NCI-H1092 treated with DMSO at 0.1 percent for 48 hours (cell line): ENCODE results near the gene PRKCSH.
"Not testable (repeated sequence)": the region's sequence is repeated elsewhere in the genome, so short reads cannot be mapped to it uniquely, and the experiment has no call there.

Experiments used
- DNase-seq: peaks from one replicate; lab custom pipeline; 2025; lab: John Stamatoyannopoulos, UW

Gene PRKCSH

DNA sequence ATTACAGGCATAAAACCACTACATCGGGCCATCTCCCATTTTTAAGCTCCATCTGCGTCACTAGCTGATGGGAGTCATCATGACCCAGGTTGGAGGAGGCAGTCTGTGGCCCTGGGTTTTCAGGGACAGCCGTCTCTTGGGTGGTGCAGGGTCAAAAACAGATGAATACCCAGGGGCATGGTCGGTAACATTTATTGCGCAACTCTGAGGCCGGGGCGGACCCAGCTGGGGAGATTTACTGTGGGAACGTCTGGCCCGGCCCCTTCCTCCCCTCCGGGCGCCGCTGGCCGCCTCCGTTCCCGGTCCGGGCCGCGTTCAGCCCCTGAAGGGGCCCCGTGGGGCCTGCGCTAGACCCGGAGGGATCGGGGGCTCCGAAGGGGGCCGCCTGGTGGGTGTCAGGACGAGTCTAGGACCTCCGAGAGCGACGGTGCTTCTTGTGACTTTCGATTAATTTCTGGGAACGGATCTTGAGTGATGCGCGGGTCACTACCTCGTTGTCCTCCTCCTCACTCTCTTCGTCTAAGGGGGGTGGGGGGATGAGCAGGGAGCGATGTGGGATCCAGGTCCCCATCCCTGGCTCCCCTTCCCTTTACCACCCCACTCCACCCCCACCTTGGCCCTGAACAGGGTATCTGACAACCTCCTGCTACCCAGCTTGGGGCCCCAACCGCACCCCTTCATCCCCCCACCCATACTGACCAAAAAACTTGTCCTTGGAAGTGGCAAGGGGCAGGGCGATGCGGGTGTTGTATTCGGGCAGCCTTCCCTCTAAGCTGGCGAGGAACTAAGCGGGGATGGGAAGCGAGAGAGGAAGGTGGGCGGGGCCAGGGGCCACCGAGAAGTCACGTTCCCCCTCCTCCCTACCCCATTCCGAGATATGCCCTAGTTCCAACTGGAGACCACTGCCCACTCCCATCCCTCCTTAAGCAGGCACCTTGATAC is 14.7 kb upstream of the PRKCSH start:
- DNase-seq: no peak

- DNase-seq: no peak
Observed at GRCh38 chr19:11421371-11422098, 13.9 kb upstream of the PRKCSH start.

GRCh38 chr19:11422163-11423065 is 13.0 kb upstream of the PRKCSH start:
- no peak for DNase-seq

DNA sequence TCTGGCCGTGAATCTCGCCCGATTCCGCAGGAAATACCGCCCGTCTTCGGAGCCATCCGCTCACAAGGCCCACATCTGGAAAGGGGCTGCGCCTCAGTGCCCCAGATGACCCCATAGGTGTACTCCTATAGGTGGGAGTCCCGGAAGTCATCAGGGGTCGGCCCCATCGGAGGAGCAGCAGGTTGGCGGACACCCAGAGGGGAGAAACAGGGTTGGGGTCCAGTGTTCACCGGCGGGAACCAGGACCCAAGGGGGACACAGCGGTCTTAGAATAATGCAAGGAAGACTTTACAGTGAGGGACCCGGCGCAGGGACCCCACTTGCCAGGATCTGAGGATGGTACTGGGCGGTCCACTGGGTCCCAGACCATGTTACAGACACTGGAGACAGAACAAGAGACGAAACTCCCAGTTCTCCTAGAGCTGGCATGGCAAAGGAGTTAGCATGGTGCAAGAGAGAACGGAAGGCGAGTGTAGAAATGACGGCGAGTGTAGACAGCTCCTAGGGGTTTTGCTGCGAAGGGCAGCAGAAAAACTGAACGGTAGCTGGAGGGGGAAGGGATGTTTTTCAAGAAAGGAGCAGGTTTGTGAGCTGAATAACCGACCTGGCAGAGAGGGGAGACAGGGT is 12.2 kb upstream of the PRKCSH start:
- DNase-seq: no peak

- no peak for DNase-seq
Observed at GRCh38 chr19:11423791-11424181, 11.6 kb upstream of the PRKCSH start.

- DNase-seq: no peak
Observed at GRCh38 chr19:11425719-11426457, 9.5 kb upstream of the PRKCSH start.

GRCh38 chr19:11426656-11427055 is 8.8 kb upstream of the PRKCSH start:
- no peak for DNase-seq

DNA sequence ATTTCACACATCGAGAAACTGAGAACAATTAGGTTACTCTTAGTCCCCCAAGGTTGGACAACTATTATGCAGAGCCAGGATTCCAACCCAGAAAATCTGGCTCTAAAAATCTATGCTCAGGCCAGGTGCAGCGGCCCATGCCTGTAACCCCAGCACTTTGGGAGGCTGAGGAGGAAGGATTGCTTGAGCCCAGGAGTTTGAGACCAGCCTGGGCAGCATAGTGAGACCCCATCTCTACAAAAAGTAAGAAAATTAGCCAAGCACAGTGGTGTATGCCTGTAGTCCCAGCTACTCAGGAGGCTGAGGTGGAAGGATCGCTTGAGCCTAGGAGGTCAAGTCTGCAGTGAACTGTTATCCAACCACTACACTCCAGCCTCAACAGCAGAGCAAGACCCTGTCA is 1.9 kb upstream of the PRKCSH start:
- DNase-seq: not testable (repeated sequence)

DNA sequence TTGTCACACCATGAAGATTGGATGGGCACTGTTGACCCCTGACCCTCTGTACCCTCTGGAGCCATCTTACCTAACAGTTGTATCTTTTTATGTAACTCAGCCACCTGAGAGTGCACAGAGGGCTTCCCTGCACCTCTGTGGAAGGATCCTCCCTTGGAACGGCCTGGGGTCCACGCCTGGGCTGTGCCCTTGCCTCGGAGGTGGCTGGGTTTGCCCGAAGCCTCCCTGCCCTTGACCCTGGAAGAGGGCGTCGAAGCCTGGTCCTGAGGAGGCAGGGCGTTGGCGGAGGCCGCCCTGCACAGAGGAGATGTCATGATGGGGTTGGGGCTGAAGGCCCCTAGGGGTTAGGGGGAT is 755 bp upstream of the PRKCSH start:
- peak; percentile 46 for DNase-seq

DNA sequence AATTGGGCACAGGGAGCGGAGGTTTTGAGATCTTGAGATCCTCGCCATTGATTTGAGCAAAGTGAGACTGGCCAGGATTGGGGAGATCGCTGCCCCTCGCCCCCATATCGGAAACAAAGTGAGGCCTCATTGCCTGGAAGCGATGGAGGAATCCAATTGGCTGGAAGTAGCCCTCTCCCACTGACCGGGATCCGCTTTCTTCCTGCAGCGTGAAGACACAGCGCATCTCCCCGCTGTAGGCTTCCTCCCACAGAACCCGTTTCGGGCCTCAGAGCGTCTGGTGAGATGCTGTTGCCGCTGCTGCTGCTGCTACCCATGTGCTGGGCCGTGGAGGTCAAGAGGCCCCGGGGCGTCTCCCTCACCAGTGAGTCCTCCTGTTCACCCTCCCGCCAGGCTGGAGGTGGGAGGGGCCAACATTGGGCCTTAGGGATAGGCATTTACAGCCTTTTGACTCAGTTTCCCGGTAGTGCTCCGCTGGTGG is 438 bp downstream of the PRKCSH start:
- no peak for DNase-seq

GRCh38 chr19:11437955-11438354 is 2.5 kb downstream of the PRKCSH start:
- no peak for DNase-seq

- DNase-seq: no peak
Observed at GRCh38 chr19:11444059-11444458, 8.6 kb downstream of the PRKCSH start.

- no peak for DNase-seq
Observed at GRCh38 chr19:11445141-11445540, 9.7 kb downstream of the PRKCSH start.

GRCh38 chr19:11446271-11446651 is 10.8 kb downstream of the PRKCSH start:
- no peak for DNase-seq

GRCh38 chr19:11446652-11447301 is 11.3 kb downstream of the PRKCSH start:
- no peak for DNase-seq

- DNase-seq: no peak
Observed at GRCh38 chr19:11447347-11448262, 12.2 kb downstream of the PRKCSH start.

GRCh38 chr19:11448410-11448809 is 13.0 kb downstream of the PRKCSH start:
- no peak for DNase-seq

DNA sequence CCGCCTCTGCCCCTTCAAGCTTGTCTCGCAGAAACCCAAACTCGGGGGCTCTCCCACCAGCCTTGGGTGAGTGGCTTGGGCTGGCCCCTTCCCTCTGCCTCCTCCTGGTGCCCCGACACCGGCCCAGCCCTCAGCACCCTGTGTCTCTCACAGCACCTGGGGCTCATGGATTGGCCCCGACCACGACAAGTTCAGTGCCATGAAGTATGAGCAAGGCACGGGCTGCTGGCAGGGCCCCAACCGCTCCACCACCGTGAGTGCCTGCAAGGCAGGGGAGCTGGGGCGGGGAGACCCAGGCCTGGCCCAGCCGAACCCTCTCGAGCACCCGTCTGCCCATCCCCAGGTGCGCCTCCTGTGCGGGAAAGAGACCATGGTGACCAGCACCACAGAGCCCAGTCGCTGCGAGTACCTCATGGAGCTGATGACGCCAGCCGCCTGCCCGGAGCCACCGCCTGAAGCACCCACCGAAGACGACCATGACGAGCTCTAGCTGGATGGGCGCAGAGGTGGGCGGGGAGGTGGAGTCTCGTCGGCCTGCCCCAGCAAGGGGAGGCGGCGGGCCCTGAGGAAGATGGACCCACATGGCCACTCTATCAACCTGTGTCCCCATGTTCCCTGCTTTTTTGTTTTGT is 13.6 kb downstream of the PRKCSH start:
- DNase-seq: no peak
